Lung microvascular endothelial cell (primary cell): ENCODE measurements around the gene ZC3H7B. TPM values are rescaled to one million over a fixed set of nuclear protein-coding genes. Genes with fewer than 3 reads are reported as not detected.
"Not testable (repeated sequence)": the region's sequence is repeated elsewhere in the genome, so short reads cannot be mapped to it uniquely, and the experiment has no call there.

Source experiments
- DNase-seq, 2 donors: peaks; one replicate each; pipeline versions ENCODE4 v3.0.0 to v3.0.0-alpha.2; 2010; ENCODE audit warnings: low read depth in 2 of 2
- total RNA-seq: library from RNA; depleted of rRNA; stranded (reverse); fragments of >200 nt; gene quantifications from 2 replicates; pipeline ENCODE4 v1.2.1, GENCODE V29; 2014

The ZC3H7B gene
- total RNA-seq, 1 donor from 2014 or later = 53.6 TPM

DNA sequence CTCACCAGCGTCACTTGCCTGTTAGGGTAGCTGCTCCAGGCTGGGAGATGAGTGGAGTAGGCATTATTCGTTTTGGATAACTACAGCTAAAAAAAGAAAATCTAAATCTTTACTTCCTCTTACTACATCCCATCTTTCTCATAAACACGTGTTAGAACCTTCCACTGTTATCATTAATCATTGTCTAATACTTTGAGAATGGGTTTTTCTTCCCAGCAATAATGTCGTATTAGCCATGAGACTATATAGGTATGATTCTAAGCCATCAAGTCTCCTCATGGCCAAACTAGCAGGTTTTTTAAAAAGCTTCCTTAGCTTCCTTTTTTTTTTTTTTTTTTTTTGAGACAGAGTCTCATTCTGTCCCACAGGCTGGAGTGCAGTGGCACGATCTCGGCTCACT lies 76.5 kb downstream of the ZC3H7B start:
- DNase-seq = no peak

DNA sequence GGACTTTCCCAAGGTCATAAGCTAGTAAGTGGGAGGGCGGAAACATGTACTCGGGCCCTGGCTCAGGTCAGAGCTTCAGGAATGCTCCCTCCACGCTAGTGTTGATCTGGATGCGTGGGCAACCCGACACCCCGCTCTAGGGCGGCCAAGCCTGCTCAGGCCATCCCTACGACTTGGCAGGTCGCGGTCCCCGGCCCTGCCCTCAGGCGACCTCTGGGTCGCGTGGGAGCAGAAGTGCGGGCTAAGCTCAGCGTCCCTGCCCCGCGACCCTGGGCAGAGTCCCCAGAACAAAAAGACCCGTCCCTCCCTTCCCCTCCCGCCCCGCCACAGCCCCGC lies 79.6 kb downstream of the ZC3H7B start:
- DNase-seq = peak; percentile 73 to 77

DNA sequence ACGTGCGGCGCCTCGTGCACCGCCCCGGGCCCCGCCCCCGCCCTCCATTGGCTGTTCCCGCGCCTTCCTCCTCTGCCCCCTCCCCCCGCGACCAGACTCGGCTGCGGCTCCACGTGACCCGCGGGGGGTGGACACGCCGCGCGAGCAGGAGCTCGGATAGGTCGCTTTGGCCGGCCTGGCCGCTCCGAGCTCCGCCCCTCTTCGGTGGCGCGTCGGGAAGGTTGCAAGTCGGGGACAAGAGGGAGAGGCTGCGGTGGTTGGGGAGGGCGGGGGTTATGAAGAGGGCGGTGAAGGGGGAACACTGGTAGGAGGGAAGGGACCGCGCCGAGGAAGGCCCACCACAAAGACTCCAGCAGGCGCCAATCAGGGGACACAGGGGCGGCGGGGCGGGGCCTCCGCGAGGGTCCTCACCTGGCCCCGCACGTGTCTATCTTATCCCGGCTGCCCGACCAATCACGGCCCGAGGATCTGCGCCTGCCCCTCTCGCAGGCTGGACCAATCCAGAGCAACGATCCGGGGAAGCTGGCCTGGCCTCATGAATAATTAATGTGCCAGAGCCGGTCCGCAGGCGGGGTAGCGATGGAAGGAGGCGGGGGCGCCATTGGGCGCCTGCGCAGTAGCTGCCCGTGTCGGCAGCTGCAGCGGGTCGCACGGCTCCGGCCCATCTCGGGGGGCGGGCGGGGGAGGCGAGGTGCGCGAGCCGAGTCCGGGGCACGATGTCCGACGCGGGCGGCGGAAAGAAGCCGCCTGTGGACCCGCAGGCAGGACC lies 80.2 kb downstream of the ZC3H7B start, which contains the start of gene TEF:
TEF (plus strand) TSS at position 614 of the 769 bp plus-strand sequence; CDS start at position 717, 103 bp downstream.
- DNase-seq = peak; percentile 98 to 99

DNA sequence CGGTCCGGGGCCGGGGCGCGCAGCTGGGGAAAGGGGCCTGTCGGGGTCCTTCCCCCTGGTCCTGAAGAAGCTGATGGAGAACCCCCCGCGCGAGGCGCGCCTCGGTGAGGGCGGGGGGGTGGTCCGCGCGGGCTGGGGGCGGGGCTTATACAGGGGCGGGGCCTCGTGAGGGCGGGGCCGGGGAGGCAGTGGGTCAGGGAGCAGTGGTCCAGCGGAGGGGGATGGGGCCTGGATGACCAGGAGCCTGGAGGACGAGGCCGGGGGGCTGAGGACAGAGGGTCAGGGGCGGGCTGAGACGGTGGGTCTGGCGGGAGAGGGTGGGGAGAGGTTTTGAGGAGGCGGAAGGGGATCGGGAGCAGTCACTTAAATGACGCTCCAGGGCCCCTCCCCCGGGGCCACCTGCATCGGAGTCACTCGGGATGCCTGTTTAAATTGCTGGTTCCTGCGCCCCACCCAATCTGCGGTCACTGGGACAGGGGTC lies 80.8 kb downstream of the ZC3H7B start:
- peak; percentile 52 to 74 for DNase-seq

DNA sequence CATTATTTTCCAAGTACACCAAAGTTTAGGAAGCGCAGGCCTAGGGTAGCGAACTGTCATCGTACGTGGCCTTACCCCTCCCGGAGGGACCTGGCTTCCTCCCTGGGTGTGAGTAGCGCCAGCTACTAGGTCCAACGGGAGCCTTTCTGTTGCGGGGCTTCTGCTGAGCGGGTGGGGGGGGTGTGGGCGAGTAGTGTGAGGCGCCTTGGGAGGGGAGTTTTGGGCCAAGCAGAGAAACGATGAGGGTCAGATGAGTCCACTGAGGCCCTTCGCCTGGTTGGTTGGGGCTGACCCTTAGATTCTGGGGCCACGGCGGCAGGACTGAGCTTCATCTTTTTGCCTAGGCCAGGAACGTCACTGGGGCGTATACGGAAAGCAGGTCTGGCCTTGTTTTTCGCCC lies 81.3 kb downstream of the ZC3H7B start:
- DNase-seq = no peak

DNA sequence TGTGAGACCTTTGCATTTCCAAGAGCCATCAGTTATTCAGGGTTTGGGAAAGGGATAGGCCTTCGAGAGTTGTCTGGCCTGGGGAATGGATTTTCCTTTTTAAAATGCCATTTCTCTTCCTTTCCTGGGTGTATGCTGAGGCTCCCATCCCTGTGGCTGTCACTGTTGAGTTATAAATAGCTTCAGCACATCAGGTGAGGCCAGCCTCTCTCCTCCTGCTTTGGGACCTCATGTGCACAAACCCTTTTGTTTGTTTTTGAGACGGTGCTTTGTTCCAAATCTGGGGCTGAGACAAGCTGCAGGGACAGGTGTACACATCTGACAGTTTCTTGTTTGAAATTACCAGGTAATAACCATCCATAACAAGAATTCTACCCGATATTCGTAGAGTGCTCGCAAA lies 81.8 kb downstream of the ZC3H7B start:
- no peak for DNase-seq

DNA sequence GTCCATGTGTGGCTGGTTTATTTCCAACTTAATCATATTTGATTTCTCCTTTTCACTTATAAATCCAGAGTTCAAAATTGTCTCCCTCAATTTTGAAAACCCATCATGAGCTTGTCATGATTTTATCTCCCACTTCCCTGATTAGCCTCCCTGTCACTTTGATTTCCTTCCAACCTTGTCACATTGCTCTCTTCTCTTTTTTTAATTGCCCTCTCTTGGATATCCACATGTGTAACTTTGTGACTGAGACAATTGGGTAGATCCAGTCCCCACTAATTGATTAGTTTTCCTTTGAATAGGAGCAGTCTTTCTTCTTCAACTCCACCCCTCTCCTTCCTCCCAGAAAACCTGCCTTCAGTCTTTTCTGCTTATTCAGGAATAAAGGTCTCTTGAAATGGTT lies 82.8 kb downstream of the ZC3H7B start:
- DNase-seq = no peak

DNA sequence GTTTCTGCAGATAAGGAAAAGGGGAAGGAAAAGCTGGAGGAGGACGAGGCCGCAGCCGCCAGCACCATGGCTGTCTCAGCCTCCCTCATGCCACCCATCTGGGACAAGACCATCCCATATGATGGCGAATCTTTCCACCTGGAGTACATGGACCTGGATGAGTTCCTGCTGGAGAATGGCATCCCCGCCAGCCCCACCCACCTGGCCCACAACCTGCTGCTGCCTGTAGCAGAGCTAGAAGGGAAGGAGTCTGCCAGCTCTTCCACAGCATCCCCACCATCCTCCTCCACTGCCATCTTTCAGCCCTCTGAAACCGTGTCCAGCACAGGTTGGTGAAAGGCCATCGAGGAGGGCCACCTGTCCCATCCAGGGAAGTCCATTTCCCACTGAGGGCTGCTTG lies 86.0 kb downstream of the ZC3H7B start:
- DNase-seq = no peak

DNA sequence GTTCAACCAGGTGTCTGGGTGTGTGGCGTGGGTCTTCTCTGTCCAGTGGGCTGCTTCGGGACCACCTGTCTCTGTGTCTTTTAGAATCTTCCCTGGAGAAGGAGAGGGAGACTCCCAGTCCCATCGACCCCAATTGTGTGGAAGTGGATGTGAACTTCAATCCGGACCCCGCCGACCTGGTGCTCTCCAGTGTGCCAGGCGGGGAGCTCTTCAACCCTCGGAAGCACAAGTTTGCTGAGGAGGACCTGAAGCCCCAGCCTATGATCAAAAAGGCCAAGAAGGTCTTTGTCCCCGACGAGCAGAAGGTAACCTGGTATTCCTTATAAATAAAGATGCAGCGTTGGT lies 92.7 kb downstream of the ZC3H7B start:
- no peak for DNase-seq

DNA sequence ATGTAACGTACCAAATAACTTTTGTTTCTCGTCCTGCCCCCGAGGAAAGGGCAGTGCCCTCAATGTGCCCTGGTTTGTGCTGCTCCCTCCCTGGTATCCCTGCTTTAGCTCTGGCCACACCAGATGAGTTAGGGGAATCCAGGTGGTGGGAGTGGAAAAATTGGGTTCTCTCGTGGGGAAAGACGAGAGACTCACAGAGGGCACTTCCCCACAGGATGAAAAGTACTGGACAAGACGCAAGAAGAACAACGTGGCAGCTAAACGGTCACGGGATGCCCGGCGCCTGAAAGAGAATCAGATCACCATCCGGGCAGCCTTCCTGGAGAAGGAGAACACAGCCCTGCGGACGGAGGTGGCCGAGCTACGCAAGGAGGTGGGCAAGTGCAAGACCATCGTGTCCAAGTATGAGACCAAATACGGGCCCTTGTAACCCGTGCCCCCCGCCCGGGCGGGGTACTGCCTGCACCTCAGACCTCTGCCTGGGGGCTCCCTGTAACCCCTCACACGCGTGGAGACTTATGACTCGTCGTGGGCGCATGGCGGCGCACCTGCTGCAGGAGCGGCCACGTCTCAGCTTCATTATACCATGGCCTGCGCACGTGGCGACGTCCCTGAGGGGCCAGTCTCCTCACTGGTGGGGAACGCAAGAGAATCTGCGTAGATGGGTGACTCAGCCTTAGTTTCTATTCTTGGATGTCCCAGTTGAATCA lies 94.4 kb downstream of the ZC3H7B start:
- DNase-seq = no peak

DNA sequence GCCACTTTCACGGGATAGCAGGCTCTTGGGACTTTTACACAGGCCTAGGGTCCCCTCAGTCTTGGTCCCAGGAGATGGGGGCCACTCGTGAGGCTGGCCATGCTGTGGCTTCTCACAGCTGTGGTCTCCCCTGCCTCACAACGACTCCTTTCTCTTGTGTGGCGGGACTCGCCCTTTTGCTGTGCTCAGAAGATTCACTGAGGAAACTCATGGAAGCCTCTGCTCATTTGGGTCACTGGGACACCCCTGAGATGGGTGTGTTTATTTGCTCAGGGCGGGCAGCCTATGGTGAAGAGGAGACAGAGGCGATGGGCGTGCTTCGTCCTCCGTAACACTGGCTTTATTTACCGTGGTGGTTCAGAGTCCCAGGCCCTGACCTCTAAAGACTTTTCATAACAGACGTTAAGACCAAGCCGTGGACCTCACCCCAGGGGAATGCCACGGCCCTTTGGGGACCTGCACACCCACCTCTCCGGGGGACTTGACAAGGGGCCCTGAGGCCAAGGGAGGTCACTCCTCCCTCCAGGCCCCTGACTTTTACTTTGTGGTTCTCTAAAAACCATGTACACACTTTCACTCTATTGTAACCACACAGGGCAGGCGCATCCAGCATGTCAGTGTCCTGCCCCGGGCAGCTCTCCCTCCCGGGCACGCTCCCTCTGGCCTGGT lies 96.0 kb downstream of the ZC3H7B start:
- no peak for DNase-seq

DNA sequence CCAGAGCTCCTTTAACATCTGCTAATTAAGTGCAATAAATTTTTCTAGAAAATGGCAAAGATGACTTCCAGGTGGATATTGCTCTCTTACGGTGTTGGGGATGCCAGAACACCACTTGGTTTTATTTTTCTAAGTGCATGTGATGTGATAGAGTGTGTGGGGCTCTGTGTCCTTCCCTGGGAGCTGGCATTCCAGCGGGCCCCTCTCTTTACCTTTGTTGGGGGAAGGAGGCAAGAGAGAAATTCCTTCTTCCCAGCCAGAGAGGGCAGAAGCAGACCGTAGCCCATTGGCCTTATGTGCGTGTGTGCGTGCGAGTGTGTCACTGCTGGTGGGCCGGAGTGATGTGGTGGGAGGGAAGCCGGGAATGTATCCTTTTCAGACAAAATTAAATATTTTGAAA lies 97.6 kb downstream of the ZC3H7B start:
- no peak for DNase-seq

DNA sequence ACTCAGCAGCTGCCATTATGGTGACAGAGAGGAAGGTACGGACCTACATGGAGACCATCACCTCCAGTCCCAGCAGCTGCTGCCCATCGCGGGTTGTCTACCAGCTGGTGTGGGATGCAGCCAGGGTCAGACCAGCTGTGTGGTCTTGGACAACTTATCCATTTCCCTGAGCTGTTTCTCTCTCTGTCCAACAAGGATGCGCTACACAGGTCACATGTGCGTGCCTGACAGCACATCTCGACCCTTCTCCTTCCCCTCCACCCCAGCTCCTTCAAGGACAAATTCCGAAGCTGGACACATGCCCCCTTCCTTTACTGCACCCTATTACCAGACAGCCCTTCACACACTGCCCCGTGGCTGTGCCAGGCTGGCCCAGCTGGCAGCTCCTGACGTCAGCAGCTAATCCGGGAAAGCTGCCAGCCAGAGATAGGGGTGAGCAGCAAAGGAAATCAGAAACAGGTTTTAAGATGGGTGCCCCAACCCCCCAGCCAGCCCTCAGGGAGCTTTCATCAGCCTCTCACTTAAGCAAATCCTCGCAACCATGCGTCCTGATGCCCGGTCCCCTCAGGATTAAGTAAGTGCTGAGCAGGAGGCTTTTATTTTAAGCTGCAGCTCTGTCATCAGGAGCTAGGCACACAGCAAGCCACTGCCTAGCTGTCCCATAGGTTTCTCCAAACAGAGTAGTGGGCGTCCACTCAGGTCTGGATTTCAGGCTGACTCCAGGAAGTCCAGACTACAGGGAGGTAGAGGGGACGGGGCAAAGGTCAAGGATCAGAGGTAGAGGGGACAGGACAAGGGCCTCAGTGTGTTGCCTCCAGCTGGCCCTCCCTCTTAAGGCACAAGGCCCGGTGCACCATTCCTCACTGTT lies 100.7 kb downstream of the ZC3H7B start:
- DNase-seq = peak; percentile 32 to 45

DNA sequence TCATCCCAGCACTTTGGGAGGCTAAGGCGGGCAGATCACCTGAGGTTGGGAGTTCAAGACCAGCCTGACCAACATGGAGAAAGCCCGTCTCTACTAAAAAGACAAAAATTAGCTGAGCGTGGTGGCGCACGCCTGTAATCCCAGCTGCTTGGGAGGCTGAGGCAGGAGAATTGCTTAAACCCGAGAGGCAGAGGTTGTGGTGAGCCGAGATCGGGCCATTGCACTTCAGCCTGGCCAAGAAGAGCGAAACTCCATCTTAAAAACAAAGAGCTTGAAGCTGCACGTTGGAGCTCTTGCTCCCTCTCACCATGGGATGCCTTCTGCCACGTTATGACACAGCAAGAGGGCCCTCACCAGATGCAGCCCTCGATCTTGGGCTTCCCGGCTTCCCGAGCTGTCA lies 101.5 kb downstream of the ZC3H7B start:
- DNase-seq = not testable (repeated sequence)

DNA sequence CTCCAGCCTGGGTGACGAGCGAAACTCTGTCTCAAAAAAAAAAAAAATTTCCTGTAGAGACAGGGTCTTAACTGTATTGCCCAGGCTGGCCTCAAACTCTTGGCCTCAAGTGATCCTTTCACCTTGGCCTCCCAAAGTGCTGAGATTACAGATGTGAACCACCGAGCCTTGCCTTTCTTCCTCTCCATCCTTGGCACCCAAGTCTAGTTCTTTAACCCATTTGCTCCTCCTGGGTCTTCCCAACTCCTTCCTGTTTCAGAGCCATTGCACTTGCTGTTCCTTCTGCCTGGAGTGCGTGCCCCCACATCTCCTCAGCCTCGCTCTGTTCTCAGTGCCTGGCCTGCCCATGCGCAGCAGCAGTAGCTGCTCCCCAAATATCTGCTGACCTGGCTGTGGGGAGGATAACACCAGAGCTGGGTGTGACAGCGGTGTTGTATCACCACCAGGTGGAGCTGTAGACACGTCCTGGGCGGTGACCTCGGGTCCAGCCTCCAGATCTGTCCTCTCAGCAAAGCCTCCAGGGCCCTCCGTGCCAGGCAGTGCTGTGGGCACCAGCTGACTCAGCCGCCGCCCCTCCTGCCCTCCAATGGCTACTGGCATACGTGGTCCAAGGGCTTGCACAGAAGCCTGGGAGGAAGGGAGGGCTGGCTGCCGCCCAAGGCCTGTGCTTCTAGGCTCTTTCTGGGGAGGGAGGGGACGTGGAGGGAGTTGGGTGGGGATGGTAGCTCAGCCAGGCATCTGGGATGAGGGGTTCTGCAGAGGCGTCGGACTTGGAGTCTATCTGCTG lies 102.4 kb downstream of the ZC3H7B start:
- DNase-seq = peak; percentile 84 to 86

DNA sequence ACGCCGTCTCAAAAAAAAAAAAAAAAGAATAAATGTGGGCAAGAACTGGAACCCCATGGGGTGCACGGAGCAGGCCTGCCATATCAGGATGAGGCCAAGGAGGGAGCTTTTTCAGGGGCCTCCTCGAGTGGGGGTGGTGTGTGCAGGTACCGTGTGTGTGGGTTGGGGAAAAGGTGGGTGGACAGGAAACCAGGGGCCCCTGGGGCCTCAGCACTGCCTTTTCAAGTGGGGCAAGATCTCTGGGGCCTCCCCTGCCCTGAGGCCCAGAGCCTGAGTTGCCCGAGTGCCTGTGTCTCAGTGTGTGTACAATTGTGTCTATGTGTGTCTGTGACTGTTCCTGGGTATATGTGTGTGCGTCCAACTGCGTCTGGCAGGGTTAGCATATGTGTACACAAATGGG lies 104.3 kb downstream of the ZC3H7B start:
- DNase-seq = no peak

DNA sequence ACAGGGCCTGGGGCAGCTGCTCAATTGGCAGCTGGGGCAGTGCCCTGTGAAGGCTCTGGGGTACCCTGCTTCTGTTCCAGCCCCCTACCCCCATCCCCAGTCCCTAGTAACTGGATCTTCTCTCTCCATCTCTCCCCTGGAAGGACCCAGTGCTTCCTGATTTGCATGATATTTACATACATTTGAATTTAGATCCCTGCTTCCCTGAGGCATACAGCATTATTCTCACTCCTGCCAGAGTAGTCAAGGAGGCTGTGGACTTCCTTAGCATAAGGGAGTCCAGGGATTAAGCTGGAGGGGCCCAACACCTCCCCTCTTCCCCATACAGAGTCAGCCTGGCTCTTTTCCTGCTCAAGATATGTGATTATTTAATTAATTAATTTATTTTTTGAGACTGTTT lies 105.1 kb downstream of the ZC3H7B start:
- no peak for DNase-seq

DNA sequence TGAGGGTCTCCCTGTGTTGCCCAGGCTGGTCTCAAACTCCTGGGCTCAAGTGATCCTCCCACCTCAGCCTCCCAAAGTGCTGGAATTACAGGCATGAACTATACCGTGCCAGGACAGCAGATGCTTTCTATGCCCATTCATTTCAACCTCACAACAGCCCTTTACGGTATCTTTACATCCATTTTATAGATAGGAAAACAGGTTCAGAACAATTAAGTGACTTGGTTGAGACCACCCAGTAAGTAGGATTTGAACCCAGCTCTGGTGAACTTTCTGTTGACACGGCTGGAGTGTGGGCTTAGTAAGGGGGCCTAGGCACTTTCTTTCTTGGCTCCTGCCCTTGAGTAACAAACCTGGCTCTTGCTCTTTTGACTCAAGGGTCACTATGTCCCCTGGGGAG lies 106.1 kb downstream of the ZC3H7B start:
- DNase-seq = no peak

DNA sequence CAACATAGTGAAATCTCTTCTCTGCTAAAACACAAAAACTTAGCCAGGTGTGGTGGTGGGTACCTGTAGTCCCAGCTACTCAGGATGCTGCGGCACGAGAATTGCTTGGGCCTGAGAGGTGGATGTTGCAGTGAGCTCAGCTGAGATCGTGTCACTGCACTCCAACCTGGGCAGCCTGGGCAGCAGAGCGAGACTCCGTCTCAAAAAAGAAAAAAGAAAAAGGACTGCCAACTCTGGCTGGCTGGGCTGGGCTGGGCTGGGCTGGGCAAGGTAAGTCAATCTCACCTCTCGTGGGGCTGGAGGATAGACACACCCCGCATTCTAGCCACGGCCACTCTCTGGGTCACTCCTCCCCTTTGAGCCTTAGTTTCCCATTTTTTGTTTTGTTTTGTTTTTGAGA lies 107.3 kb downstream of the ZC3H7B start:
- no peak for DNase-seq
